NCI-H187 (cell line): ENCODE measurements around the gene EN1.

ENCODE experiments used
- DNase-seq, 2 experiments: peaks; one replicate each; lab custom pipeline; 2025; lab: John Stamatoyannopoulos, UW

Gene EN1

GRCh38 chr2:118846953-118847761 lies at the start of gene EN1:
Gene EN1 (minus strand): TSS chr2:118847648. CDS start chr2:118847167, 481 bp downstream.
- DNase-seq: no peak

- no peak for DNase-seq
Observed at GRCh38 chr2:118893100-118893499, 45.7 kb upstream of the EN1 start.

- no peak for DNase-seq
Observed at GRCh38 chr2:118889995-118890394, 42.5 kb upstream of the EN1 start.

- no peak for DNase-seq
Observed at GRCh38 chr2:118883792-118884191, 36.3 kb upstream of the EN1 start.

- DNase-seq: peak; percentile 10 to 27
Observed at GRCh38 chr2:118882693-118883336, 35.4 kb upstream of the EN1 start.

- DNase-seq: peak in 1 of 2 experiments; percentile 32
Observed at GRCh38 chr2:118881490-118882129, 34.2 kb upstream of the EN1 start.

GRCh38 chr2:118880501-118880900 lies 33.1 kb upstream of the EN1 start:
- DNase-seq: no peak

GRCh38 chr2:118878531-118879149 lies 31.2 kb upstream of the EN1 start:
- DNase-seq: no peak

- DNase-seq: no peak
Observed at GRCh38 chr2:118875318-118875717, 27.9 kb upstream of the EN1 start.

- DNase-seq: no peak
Observed at GRCh38 chr2:118874324-118874723, 26.9 kb upstream of the EN1 start.

- no peak for DNase-seq
Observed at GRCh38 chr2:118865106-118865505, 17.7 kb upstream of the EN1 start.

GRCh38 chr2:118864207-118864606 lies 16.8 kb upstream of the EN1 start:
- no peak for DNase-seq

GRCh38 chr2:118861731-118862130 lies 14.3 kb upstream of the EN1 start:
- no peak for DNase-seq

GRCh38 chr2:118861242-118861641 lies 13.8 kb upstream of the EN1 start:
- DNase-seq: no peak

- no peak for DNase-seq
Observed at GRCh38 chr2:118860506-118860905, 13.1 kb upstream of the EN1 start.

- DNase-seq: no peak
Observed at GRCh38 chr2:118859157-118859770, 11.8 kb upstream of the EN1 start.

GRCh38 chr2:118858485-118859156 lies 11.2 kb upstream of the EN1 start:
- no peak for DNase-seq

GRCh38 chr2:118857677-118858484 lies 10.4 kb upstream of the EN1 start:
- no peak for DNase-seq

- DNase-seq: no peak
Observed at GRCh38 chr2:118856978-118857676, 9.7 kb upstream of the EN1 start.
